Smooth muscle cell of the brain vasculature (primary cell): ENCODE results near the gene PCDHA6.
"Not testable (repeated sequence)": the region's sequence is repeated elsewhere in the genome, so short reads cannot be mapped to it uniquely, and the experiment has no call there.

Experiments
- DNase-seq: peaks from one replicate; pipeline ENCODE4 v3.0.0-alpha.2; 2012; ENCODE audit warnings: low read depth, low spot score

PCDHA6 gene

GRCh38 chr5:140827704-140828361 is at the start of gene PCDHA6:
PCDHA6 (plus strand) TSS chr5:140827960; CDS start chr5:140828092, 132 bp downstream.
- no peak for DNase-seq

DNA sequence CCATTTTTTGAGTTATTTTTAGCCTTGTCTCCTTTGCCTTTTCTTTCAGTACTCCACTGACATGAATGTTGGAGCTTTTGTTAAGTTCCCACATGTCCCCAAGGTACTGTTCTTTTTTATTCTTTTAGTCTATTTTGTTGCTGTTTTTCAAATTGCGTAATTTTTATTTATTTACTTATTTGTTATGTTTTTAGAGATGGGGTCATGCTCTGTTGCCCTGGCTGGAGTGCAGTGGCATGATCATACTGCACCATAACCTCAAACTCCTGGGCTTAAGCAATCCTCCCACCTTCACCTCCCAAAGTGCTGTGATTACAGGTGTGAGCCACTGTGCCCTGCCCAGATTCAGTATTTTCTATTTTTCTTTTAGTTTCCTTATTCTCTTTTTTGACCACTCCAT is 47.2 kb upstream of the PCDHA6 start:
- no peak for DNase-seq

DNA sequence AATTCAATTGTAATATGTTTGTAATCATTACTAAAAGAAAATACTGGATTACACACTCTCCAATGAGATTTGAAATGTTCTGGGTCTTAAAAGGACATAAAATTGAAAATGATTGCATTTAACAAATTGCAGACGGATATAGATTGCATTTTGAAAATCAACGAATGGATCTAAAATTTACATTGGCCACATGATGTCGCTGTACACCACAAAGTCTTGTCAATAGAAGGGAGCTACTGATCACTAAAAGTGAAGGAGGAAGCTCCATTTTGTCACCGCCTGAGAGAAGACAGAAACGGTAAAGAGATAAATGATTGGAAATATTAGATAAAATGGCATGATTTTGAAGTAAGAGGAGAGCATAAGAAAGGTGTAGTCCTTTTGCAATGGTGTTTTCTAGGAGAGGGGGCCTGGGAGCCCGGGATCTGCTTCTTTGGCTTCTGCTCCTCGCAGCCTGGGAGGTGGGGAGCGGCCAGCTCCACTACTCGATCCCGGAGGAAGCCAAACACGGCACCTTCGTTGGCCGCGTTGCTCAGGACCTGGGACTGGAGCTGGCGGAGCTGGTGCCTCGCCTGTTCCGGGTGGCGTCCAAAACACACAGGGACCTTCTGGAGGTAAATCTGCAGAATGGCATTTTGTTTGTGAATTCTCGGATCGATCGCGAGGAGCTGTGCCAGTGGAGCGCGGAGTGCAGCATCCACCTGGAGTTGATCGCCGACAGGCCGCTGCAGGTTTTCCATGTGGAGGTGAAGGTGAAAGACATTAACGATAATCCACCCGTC is 41.7 kb upstream of the PCDHA6 start, which contains the start of gene PCDHA1:
Gene PCDHA1, plus strand, starts transcription at position 236 of the 782 bp plus-strand sequence.
- DNase-seq = no peak

DNA sequence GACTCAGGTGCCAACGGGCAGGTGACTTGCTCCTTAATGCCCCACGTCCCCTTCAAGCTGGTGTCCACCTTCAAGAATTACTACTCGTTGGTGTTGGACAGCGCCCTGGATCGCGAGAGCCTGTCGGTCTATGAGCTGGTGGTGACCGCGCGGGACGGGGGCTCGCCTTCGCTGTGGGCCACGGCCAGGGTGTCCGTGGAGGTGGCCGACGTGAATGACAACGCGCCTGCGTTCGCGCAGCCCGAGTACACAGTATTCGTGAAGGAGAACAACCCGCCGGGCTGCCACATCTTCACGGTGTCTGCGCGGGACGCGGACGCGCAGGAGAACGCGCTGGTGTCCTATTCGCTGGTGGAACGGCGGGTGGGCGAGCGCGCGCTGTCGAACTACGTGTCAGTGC is 40.3 kb upstream of the PCDHA6 start:
- not testable (repeated sequence) for DNase-seq

GRCh38 chr5:140787849-140788504 is 39.8 kb upstream of the PCDHA6 start:
- not testable (repeated sequence) for DNase-seq

DNA sequence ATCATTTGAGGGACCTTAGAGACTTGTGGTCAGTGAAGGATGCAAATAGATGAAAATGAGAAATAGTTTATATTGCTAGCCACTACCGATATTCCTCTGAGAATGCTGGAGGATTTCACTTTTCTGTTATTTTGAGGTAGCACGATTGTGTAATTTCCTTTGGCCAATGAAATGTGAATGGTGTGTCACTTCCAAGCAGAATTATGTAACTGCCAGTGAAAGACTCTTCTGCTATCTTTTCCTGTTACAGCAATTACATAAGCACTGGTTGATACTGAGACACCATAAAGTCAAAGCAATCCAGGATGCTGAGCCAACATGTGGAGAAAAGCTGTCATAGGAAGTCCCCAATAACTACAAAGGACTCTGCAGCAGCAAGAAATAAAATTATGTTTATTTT is 36.7 kb upstream of the PCDHA6 start:
- no peak for DNase-seq

DNA sequence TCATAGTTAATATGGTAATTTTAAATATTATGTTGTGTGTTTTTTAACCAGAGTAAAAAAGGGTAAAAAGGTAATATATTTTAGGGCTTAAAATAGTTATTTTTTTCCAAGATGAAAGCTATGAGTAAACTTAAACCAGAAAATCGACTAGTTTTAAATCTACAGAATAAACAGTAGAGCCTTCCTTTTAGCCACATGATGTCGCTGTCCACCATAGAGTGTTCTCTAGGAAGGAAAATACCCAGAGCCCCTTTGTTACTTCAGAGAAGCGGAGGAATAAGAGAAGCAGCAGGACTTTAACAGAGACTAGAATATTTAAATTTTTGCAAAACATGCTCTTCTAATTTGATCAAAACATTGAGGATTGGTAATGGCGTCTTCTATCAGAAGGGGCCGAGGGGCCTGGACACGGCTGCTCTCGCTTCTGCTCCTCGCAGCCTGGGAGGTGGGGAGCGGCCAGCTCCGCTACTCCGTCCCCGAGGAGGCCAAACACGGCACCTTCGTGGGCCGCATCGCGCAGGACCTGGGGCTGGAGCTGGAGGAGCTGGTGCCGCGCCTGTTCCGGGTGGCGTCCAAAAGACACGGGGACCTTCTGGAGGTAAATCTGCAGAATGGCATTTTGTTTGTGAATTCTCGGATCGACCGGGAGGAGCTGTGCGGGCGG is 33.0 kb upstream of the PCDHA6 start, which contains the start of gene PCDHA2:
Gene PCDHA2, plus strand, starts transcription at position 258 of the 664 bp plus-strand sequence.
- no peak for DNase-seq

GRCh38 chr5:140795259-140795641 is 32.5 kb upstream of the PCDHA6 start:
- DNase-seq = no peak

- DNase-seq = not testable (repeated sequence)
Observed at GRCh38 chr5:140796072-140796717, 31.6 kb upstream of the PCDHA6 start.

GRCh38 chr5:140796718-140797095 is 31.1 kb upstream of the PCDHA6 start:
- no peak for DNase-seq

- no peak for DNase-seq
Observed at GRCh38 chr5:140800816-140801493, 26.8 kb upstream of the PCDHA6 start, which contains the start of gene PCDHA3. PCDHA3 (plus strand) TSS chr5:140801057.

DNA sequence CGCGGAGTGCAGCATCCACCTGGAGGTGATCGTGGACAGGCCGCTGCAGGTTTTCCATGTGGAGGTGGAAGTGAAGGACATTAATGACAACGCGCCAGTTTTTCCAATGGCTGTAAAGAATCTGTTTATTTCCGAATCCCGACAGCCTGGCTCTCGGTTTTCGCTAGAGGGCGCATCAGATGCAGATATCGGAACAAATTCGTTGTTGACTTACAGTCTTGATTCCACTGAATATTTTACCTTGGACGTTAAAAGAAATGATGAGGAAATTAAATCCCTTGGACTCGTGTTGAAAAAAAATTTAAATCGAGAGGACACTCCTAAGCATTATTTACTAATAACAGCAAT is 26.3 kb upstream of the PCDHA6 start:
- no peak for DNase-seq

GRCh38 chr5:140802381-140802780 is 25.4 kb upstream of the PCDHA6 start:
- not testable (repeated sequence) for DNase-seq

GRCh38 chr5:140802781-140803271 is 24.9 kb upstream of the PCDHA6 start:
- no peak for DNase-seq

DNA sequence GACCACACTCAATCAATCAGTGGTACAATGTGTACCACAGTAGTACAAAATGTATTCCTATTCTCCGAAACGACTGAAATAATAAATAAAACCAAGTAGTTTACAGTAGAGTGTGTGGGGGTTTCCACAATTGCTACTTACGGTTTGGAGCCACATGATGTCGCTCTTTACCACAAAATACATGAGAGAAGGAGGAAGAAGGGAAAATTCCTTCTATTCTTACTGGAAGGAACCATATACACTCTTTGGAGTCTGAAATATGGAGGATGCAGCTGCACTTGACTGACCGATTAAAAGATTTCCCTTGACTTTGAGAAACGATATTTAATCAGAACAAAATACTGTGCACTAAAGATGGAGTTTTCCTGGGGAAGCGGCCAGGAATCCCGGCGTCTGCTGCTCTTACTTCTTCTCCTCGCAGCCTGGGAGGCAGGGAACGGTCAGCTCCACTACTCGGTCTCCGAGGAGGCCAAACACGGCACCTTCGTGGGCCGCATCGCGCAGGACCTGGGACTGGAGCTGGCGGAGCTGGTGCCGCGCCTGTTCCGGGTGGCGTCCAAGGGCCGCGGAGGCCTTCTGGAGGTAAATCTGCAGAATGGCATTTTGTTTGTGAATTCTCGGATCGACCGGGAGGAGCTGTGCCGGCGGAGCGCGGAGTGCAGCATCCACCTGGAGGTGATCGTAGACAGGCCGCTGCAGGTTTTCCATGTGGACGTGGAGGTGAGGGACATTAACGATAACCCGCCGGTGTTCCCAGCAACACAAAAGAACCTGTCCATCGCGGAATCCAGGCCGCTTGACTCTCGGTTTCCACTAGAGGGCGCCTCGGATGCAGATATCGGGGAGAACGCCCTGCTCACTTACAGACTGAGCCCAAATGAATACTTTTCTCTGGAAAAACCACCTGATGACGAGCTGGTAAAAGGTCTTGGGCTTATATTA is 20.7 kb upstream of the PCDHA6 start, which contains the start of gene PCDHA4:
Gene PCDHA4, plus strand, starts transcription at position 235 of the 942 bp plus-strand sequence.
- DNase-seq = no peak

DNA sequence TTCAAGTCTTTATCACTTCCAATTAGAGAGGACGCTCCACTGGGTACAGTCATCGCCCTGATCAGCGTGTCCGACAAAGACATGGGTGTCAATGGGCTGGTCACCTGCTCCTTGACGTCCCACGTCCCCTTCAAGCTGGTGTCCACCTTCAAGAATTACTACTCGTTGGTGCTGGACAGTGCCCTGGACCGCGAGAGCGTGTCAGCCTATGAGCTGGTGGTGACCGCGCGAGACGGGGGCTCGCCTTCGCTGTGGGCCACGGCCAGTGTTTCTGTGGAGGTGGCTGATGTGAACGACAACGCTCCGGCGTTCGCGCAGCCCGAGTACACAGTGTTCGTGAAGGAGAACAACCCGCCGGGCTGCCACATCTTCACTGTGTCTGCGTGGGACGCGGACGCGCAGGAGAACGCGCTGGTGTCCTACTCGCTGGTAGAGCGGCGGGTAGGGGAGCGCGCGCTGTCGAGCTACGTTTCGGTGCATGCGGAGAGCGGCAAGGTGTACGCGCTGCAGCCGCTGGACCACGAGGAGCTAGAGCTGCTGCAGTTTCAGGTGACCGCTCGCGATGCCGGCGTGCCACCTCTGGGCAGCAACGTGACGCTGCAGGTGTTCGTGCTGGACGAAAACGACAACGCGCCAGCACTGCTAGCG is 19.4 kb upstream of the PCDHA6 start:
- not testable (repeated sequence) for DNase-seq

GRCh38 chr5:140808889-140809291 is 18.9 kb upstream of the PCDHA6 start:
- no peak for DNase-seq

DNA sequence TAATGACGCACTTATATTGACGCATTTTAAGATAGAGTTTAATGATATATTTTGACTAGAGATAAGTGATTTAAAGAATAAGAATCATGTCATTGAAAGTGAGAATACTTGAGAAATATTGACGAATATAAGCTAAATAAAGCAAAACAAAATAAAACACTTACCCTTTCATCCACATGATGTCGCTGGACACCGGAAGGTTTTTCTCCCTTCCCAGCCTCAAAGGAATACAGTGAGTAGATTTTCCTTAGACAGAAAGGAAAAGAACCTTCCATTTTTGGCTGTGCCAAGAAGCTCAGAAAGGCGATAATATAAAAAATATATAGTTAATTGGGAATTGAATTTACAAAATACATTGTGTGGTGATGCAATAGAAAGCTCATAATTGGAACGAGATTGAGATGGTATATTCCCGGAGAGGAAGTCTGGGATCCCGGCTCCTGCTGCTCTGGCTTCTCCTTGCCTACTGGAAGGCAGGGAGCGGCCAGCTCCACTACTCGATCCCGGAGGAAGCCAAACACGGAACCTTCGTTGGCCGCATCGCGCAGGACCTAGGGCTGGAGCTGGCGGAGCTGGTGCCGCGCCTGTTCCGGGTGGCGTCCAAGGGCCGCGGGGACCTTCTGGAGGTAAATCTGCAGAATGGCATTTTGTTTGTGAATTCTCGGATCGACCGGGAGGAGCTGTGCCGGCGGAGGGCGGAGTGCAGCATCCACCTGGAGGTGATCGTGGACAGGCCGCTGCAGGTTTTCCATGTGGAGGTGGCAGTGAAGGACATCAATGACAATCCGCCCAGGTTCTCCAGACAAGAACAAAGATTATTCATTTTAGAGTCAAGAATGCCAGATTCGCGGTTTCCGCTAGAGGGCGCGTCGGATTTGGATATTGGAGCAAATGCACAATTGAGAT is 6.1 kb upstream of the PCDHA6 start, which contains the start of gene PCDHA5:
Gene PCDHA5, plus strand, starts transcription at position 239 of the 906 bp plus-strand sequence.
- DNase-seq = no peak
